Germinal center (tissue), 1 donor: ENCODE measurements around the gene HSPA1L.
A peak's percentile ranks its signal among the peaks of the same experiment; 100 is the strongest.
"Not testable (repeated sequence)": the region's sequence is repeated elsewhere in the genome, so short reads cannot be mapped to it uniquely, and the experiment has no call there.

Experiments used
- DNase-seq: peaks from one replicate; pipeline ENCODE4 v3.0.0; 2012; ENCODE audit warnings: mixed read lengths, low spot score

HSPA1L gene

GRCh38 chr6:31815025-31815838 lies at the start of gene HSPA1L, which contains the start of gene HSPA1A:
Gene HSPA1L, minus strand, starts transcription at chr6:31815283. Its CDS starts 3,311 bp downstream, at chr6:31811972.
Gene HSPA1A, plus strand, starts transcription at chr6:31815543. Its CDS starts 214 bp downstream, at chr6:31815757.
- peak; percentile 59 for DNase-seq

- DNase-seq = no peak
Observed at GRCh38 chr6:31864818-31865204, 49.7 kb upstream of the HSPA1L start.

GRCh38 chr6:31864123-31864562 lies 49.1 kb upstream of the HSPA1L start:
- DNase-seq = not testable (repeated sequence)

GRCh38 chr6:31862344-31863235 lies 47.5 kb upstream of the HSPA1L start, which contains the start of gene NEU1:
Gene NEU1, minus strand, starts transcription at chr6:31862821. Its CDS starts 45 bp downstream, at chr6:31862776.
- DNase-seq = peak; percentile 100

- no peak for DNase-seq
Observed at GRCh38 chr6:31861919-31862343, 46.8 kb upstream of the HSPA1L start.

GRCh38 chr6:31861150-31861549 lies 46.1 kb upstream of the HSPA1L start:
- no peak for DNase-seq

GRCh38 chr6:31860349-31860748 lies 45.3 kb upstream of the HSPA1L start:
- no peak for DNase-seq

- no peak for DNase-seq
Observed at GRCh38 chr6:31859923-31860322, 44.8 kb upstream of the HSPA1L start.

- DNase-seq = no peak
Observed at GRCh38 chr6:31858707-31859106, 43.6 kb upstream of the HSPA1L start.

GRCh38 chr6:31857774-31858173 lies 42.7 kb upstream of the HSPA1L start:
- not testable (repeated sequence) for DNase-seq

GRCh38 chr6:31851980-31852718 lies 37.1 kb upstream of the HSPA1L start:
- DNase-seq = not testable (repeated sequence)

GRCh38 chr6:31851485-31851832 lies 36.4 kb upstream of the HSPA1L start:
- DNase-seq = no peak

GRCh38 chr6:31850765-31851484 lies 35.8 kb upstream of the HSPA1L start:
- DNase-seq = no peak

- DNase-seq = no peak
Observed at GRCh38 chr6:31847276-31847978, 32.3 kb upstream of the HSPA1L start.

GRCh38 chr6:31844507-31844906 lies 29.4 kb upstream of the HSPA1L start:
- DNase-seq = no peak

GRCh38 chr6:31842053-31842452 lies 27.0 kb upstream of the HSPA1L start:
- no peak for DNase-seq

- not testable (repeated sequence) for DNase-seq
Observed at GRCh38 chr6:31839779-31840126, 24.7 kb upstream of the HSPA1L start.

- no peak for DNase-seq
Observed at GRCh38 chr6:31838968-31839367, 23.9 kb upstream of the HSPA1L start.

- DNase-seq = not testable (repeated sequence)
Observed at GRCh38 chr6:31838114-31838553, 23.1 kb upstream of the HSPA1L start.

GRCh38 chr6:31837369-31838113 lies 22.5 kb upstream of the HSPA1L start:
- DNase-seq = no peak
